Measurements from ENCODE around the gene CREB5. TPM values are rescaled to one million over a fixed set of nuclear protein-coding genes. Genes with fewer than 3 reads are reported as not detected.
"Not testable (repeated sequence)": the region's sequence is repeated elsewhere in the genome, so short reads cannot be mapped to it uniquely, and the experiment has no call there.

The CREB5 gene
- total and polyA plus RNA-seq, 9 donors: 0.71 to 15.0 (median 2.7) TPM

DNA sequence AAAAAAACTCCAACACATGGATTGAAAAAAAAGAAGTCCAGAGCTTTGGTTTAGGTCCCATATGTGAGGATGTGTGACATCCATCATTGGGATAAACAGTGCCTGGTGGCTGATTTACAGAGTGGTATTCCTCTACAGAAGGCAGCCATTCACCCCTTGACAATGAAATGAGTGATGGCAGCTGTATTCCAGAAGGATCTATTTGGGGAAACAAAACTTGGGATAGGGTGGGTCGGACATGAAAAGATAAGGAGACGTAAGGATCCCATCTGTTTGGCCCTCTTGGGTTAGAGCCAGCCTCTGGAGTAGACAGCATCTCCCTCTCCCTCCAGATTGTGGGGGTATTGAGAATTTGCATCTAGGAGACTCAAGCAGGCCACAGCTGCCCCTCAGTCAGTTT lies 15.2 kb upstream of the CREB5 start:
- Histone ChIP-seq H3K4me1 (ENCODE audit: insufficient read depth) (no peaks in the 10 kb centered on the region), H3K36me3 (no peaks in the 10 kb centered on the region), H3K4me3 (no peak overlapping the region), H3K27me3 (no peaks in the 10 kb centered on the region), H3K27ac (no peak overlapping the region), H3K9me3 (no peaks in the 10 kb centered on the region)
- intact Hi-C loops (cut with DNase I): no loop called here
- DNase-seq: no peak
- WGBS, 3 donors: 29 to 57% (median 32%) methylated on average over 2 of the region's 2 CpGs
- TF ChIP-seq, protein P1, sequence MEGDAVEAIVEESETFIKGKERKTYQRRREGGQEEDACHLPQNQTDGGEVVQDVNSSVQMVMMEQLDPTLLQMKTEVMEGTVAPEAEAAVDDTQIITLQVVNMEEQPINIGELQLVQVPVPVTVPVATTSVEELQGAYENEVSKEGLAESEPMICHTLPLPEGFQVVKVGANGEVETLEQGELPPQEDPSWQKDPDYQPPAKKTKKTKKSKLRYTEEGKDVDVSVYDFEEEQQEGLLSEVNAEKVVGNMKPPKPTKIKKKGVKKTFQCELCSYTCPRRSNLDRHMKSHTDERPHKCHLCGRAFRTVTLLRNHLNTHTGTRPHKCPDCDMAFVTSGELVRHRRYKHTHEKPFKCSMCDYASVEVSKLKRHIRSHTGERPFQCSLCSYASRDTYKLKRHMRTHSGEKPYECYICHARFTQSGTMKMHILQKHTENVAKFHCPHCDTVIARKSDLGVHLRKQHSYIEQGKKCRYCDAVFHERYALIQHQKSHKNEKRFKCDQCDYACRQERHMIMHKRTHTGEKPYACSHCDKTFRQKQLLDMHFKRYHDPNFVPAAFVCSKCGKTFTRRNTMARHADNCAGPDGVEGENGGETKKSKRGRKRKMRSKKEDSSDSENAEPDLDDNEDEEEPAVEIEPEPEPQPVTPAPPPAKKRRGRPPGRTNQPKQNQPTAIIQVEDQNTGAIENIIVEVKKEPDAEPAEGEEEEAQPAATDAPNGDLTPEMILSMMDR (IDR thresholded peaks at IDR 0.05): no peak
- no peak for TF ChIP-seq POLR2A (IDR thresholded peaks at IDR 0.05)
- no peak for TF ChIP-seq EP300 (IDR thresholded peaks at IDR 0.05)

DNA sequence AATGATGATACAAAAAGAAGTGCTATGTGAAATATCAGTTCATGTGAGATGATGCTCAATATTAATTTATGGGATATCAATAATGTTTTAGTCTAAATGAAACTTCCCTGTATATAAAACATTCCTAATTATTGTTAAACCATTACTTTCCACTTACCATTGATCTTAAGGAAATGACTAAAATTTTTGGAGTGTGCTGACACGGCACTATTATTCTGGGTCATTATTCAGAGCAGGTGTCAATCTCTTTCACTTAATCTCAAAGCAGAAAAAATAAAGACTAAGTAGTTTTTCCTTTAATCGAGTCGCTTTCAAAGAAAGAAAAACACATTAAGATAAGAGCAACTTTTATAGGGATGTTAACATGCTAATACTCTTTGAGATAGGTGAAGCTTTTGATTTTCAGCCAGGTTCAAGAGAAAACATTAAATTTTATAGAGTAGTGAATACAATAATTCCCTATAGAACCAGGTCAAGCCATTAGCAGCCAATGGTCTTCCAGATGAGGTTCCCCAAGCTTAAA lies 11.4 kb upstream of the CREB5 start:
- Histone ChIP-seq H3K4me1 (ENCODE audit: insufficient read depth) (no peaks in the 10 kb centered on the region), H3K27ac (no peak overlapping the region), H3K4me3 (no peak overlapping the region), H3K27me3 (no peaks in the 10 kb centered on the region), H3K9me3 (no peaks in the 10 kb centered on the region), H3K36me3 (no peaks in the 10 kb centered on the region)
- WGBS, 3 donors: 31 to 62% (median 43%) methylated on average over 3 of the region's 3 CpGs
- DNase-seq: no peak
- intact Hi-C loops (cut with DNase I): no loop called here
- TF ChIP-seq POLR2A (IDR thresholded peaks at IDR 0.05) (no peak), EP300 (IDR thresholded peaks at IDR 0.05) (no peak)
- TF ChIP-seq, protein P1 (IDR thresholded peaks at IDR 0.05): no peak

DNA sequence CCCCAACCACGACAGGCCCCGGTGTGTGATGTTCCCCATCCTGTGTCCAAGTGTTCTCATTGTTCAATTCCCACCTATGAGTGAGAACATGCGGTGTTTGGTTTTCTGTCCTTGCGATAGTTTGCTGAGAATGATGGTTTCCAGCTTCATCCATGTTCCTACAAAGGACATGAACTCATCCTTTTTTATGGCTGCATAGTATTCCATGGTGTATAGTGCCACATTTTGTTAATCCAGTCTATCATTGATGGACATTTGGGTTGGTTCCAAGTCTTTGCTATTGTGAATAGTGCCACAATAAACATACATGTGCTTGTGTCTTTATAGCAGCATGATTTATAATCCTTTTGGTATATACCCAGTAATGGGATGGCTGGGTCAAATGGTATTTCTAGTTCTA lies 10.8 kb upstream of the CREB5 start:
- H3K36me3 ChIP-seq; DNase-seq; H3K4me1 ChIP-seq (ENCODE audit: insufficient read depth); H3K27ac ChIP-seq; H3K4me3 ChIP-seq; H3K27me3 ChIP-seq; H3K9me3 ChIP-seq; intact Hi-C loops (cut with DNase I): not testable (repeated sequence)
- 90 to 96% (median 91%) methylated on average over 3 to 4 of the region's 4 CpGs for WGBS, 3 donors

DNA sequence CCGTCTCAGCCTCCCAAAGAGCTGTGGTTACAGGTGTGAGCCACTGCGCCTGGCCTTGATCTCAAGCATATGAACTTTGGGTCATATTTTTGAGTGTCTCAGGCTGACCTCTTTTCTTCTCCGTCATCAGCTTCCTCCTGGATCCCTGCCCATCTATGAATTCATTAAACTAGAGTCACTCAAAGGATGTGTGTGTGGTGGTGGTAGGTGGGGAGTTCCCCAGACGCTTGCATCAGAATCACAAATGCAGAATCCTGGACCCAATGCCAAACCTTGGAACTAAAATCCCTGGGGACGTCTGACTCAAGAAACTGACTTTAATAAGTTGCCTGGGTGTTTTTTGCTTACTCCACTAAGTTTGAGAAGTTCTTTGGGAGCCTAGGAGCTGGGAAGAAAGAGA lies 6.7 kb upstream of the CREB5 start:
- WGBS, 3 donors: 49 to 60% (median 51%) methylated on average over 5 of the region's 5 CpGs
- Histone ChIP-seq H3K27me3 (no peaks in the 10 kb centered on the region), H3K36me3 (no peaks in the 10 kb centered on the region), H3K4me1 (ENCODE audit: insufficient read depth) (peaks cover 3% of the 10 kb centered on the region), H3K9me3 (no peaks in the 10 kb centered on the region), H3K27ac (no peak overlapping the region), H3K4me3 (no peak overlapping the region)
- TF ChIP-seq POLR2A (IDR thresholded peaks at IDR 0.05) (no peak), EP300 (IDR thresholded peaks at IDR 0.05) (no peak)
- TF ChIP-seq, protein P1 (IDR thresholded peaks at IDR 0.05): no peak
- intact Hi-C loops (cut with DNase I): loop anchor here in 1 of 4 donors (5.0 kb wide), 1 partner anchor 1737 kb away; no protein-coding TSS in a partner anchor
- peak in 1 of 5 donors; percentile 49 for DNase-seq

DNA sequence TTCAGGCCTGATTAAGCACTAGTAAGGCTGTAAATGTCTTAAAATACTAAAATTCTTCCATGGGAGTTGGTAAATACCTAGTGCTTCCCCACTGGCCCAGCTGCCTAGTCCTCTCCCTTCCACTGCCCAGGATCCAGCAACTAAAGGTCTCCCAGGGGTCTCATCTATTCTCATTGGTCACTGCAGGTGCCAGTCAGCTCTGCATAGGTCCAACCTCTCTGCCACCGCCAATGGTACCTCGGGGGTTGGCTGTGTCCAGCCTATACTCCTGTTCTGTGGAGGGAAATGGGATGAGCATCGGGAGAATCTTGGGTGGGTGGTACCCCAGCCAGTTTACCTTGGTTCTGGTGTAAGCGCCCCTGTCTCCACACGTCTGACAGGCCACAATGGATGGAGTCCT lies 6.1 kb upstream of the CREB5 start:
- peak in 1 of 5 donors; percentile 15 for DNase-seq
- Histone ChIP-seq H3K4me1 (ENCODE audit: insufficient read depth) (peaks cover 7% of the 10 kb centered on the region), H3K36me3 (no peaks in the 10 kb centered on the region), H3K4me3 (no peak overlapping the region), H3K27ac (no peak overlapping the region), H3K27me3 (no peaks in the 10 kb centered on the region), H3K9me3 (no peaks in the 10 kb centered on the region)
- TF ChIP-seq, protein P1 (IDR thresholded peaks at IDR 0.05): no peak
- no peak for TF ChIP-seq EP300 (IDR thresholded peaks at IDR 0.05)
- TF ChIP-seq POLR2A (IDR thresholded peaks at IDR 0.05): no peak
- 80 to 95% (median 87%) methylated on average over 5 of the region's 5 CpGs for WGBS, 3 donors
- intact Hi-C loops (cut with DNase I): loop anchor here in 1 of 4 donors (5.0 kb wide), 1 partner anchor 1736 kb away; no protein-coding TSS in a partner anchor

Data from ovary (tissue), 9 donors.